ENCODE results near the gene GEN1.
A peak's percentile ranks its signal among the peaks of the same experiment; 100 is the strongest.

Gene GEN1

GRCh38 chr2:17827316-17827715, 73.4 kb downstream of the GEN1 start:
- H3K4me3 ChIP-seq (ENCODE audit: low read depth, low read length), result no peak overlapping the region
- DNase-seq (ENCODE audit: low read depth, low spot score), result no peak
- no peak for TF ChIP-seq CTCF (IDR thresholded peaks at IDR 0.05; ENCODE audit: low read depth, low read length)
- in situ Hi-C loops (cut with HindIII; ENCODE audit: low sequenced_read_pairs), result no loop called here

- in situ Hi-C loops (cut with HindIII; ENCODE audit: low sequenced_read_pairs), result no loop called here
- TF ChIP-seq CTCF (IDR thresholded peaks at IDR 0.05; ENCODE audit: low read depth, low read length), result no peak
- no peak overlapping the region for H3K4me3 ChIP-seq (ENCODE audit: low read depth, low read length)
- DNase-seq (ENCODE audit: low read depth, low spot score), result no peak
Measured at GRCh38 chr2:17827785-17828184, 73.8 kb downstream of the GEN1 start.

GRCh38 chr2:17830053-17831034, 76.4 kb downstream of the GEN1 start:
- DNase-seq (ENCODE audit: low read depth, low spot score), result peak; percentile 74
- peak overlapping the region; percentile 12 for H3K4me3 ChIP-seq (ENCODE audit: low read depth, low read length)
- peak; percentile 94 for TF ChIP-seq CTCF (IDR thresholded peaks at IDR 0.05; ENCODE audit: low read depth, low read length)
- in situ Hi-C loops (cut with HindIII; ENCODE audit: low sequenced_read_pairs), result no loop called here

- H3K4me3 ChIP-seq (ENCODE audit: low read depth, low read length), result no peak overlapping the region
- peak; percentile 39 for DNase-seq (ENCODE audit: low read depth, low spot score)
- no peak for TF ChIP-seq CTCF (IDR thresholded peaks at IDR 0.05; ENCODE audit: low read depth, low read length)
- in situ Hi-C loops (cut with HindIII; ENCODE audit: low sequenced_read_pairs), result no loop called here
Measured at GRCh38 chr2:17835516-17835915, 81.6 kb downstream of the GEN1 start.

Data from astrocyte of the spinal cord (primary cell).